IMR-90 (cell line): ENCODE results near the gene BHLHA9. TPM values are rescaled to one million over a fixed set of nuclear protein-coding genes. Genes with fewer than 3 reads are reported as not detected.

Experiments used
- ATAC-seq: fragments of 200-7000 bp; cut with Tn5 transposase; 2 replicates; pipeline ENCODE4 v1.9.1; 2020; ENCODE audit warnings: low read depth, mild to moderate bottlenecking, moderate library complexity
- BruUV-seq: library from RNA; stranded (reverse); fragments of 400-500 nt; replicated peaks from 2 replicates; lab custom pipeline; 2021; lab: Mats Ljungman, UMichigan
- CTCF ChIA-PET: fragments of 300-600 bp; formaldehyde crosslinking; extraction: SDS; loops from one replicate; lab custom pipeline; 2021; ENCODE audit warnings: antibody characterized with exemption; lab: Yijun Ruan, JAX
- POLR2A ChIA-PET: fragments of 300-600 bp; sonication (Branson Sonifier 250); formaldehyde crosslinking; loops from one replicate; lab custom pipeline; 2022; ENCODE audit warnings: antibody characterized with exemption; ENCODE audit not compliant: unreplicated experiment; lab: Charles Lee
- DNase-seq: peaks from one replicate; pipeline ENCODE4 v3.0.0; 2013
- H2AFZ ChIP-seq: replicated peaks from 2 replicates; pipeline ENCODE3; 2013; ENCODE audit warnings: low read length, mild to moderate bottlenecking; ENCODE audit not compliant: poor library complexity
- H2AK5ac ChIP-seq: 2 replicates; pipeline ENCODE4 v1.6.1; 2013; ENCODE audit warnings: low read depth, low read length, inconsistent platforms
- H2AK9ac ChIP-seq: replicated peaks from 2 replicates; pipeline ENCODE3; 2013; ENCODE audit warnings: mild to moderate bottlenecking, low read depth, low read length, moderate library complexity; ENCODE audit not compliant: poor library complexity
- H2BK120ac ChIP-seq: 2 replicates; pipeline ENCODE4 v1.6.1; 2013; ENCODE audit warnings: low read depth, low read length, inconsistent platforms
- H2BK15ac ChIP-seq: 3 replicates; pipeline ENCODE4 v1.6.1; 2013; ENCODE audit warnings: low read depth, low read length, inconsistent platforms
- H2BK20ac ChIP-seq: 2 replicates; pipeline ENCODE4 v1.6.1; 2013; ENCODE audit warnings: low read depth, mild to moderate bottlenecking, inconsistent platforms, low read length, moderate library complexity
- H2BK5ac ChIP-seq: 2 replicates; pipeline ENCODE4 v1.6.1; 2013; ENCODE audit warnings: mild to moderate bottlenecking, low read depth, low read length, inconsistent platforms; ENCODE audit not compliant: poor library complexity, severe bottlenecking
- H3K14ac ChIP-seq: replicated peaks from 2 replicates; pipeline ENCODE4 v1.6.1; 2013; ENCODE audit warnings: low read depth, low read length, inconsistent platforms
- H3K18ac ChIP-seq: 2 replicates; pipeline ENCODE4 v1.6.1; 2013; ENCODE audit warnings: low read depth, low read length, control low read depth
- H3K23ac ChIP-seq: 2 replicates; pipeline ENCODE4 v1.6.1; 2013; ENCODE audit warnings: low read depth, low read length, inconsistent platforms
- H3K27ac ChIP-seq: 2 replicates; pipeline ENCODE4 v1.5.1; 2013; ENCODE audit warnings: mild to moderate bottlenecking, control low read depth, low read length; ENCODE audit not compliant: insufficient read depth
- H3K27me3 ChIP-seq: 2 replicates; pipeline ENCODE4 v1.6.1; 2013; ENCODE audit warnings: low read length; ENCODE audit not compliant: control insufficient read depth, insufficient read depth
- H3K36me3 ChIP-seq: 2 replicates; pipeline ENCODE4 v1.6.1; 2013; ENCODE audit warnings: low read length, mixed read lengths; ENCODE audit not compliant: control insufficient read depth, insufficient read depth
- H3K4ac ChIP-seq: 2 replicates; pipeline ENCODE4 v1.6.1; 2013; ENCODE audit warnings: low read depth, low read length, inconsistent platforms
- H3K4me1 ChIP-seq: 2 replicates; pipeline ENCODE4 v1.6.1; 2013; ENCODE audit warnings: low read length, mixed read lengths; ENCODE audit not compliant: control insufficient read depth, insufficient read depth
- H3K4me2 ChIP-seq: 2 replicates; pipeline ENCODE4 v1.6.1; 2013; ENCODE audit warnings: low read depth, mild to moderate bottlenecking, control low read depth, low read length, moderate library complexity
- H3K4me3 ChIP-seq: 2 replicates; pipeline ENCODE4 v1.5.1; 2013; ENCODE audit warnings: low read depth, mild to moderate bottlenecking, control low read depth, low read length, moderate library complexity; ENCODE audit not compliant: insufficient read depth
- H3K56ac ChIP-seq: 2 replicates; pipeline ENCODE4 v1.6.1; 2013; ENCODE audit warnings: low read length, inconsistent platforms; ENCODE audit not compliant: insufficient read depth; ENCODE audit errors: extremely low read depth
- H3K79me1 ChIP-seq, 2 experiments: 2 replicates each; pipeline ENCODE4 v1.6.1; 2013; ENCODE audit warnings: low read length in 2 of 2, inconsistent platforms in 1 of 2, low read depth in 1 of 2
- H3K9ac ChIP-seq: 2 replicates; pipeline ENCODE4 v1.6.1; 2013; ENCODE audit warnings: low read depth, low read length, control low read depth
- H3K9me1 ChIP-seq: 2 replicates; pipeline ENCODE4 v1.6.1; 2013; ENCODE audit warnings: low read length, inconsistent platforms; ENCODE audit not compliant: insufficient read depth
- H3K9me3 ChIP-seq: 2 replicates; pipeline ENCODE4 v1.6.1; 2013; ENCODE audit warnings: low read length; ENCODE audit not compliant: control insufficient read depth, insufficient read depth
- H4K20me1 ChIP-seq: 2 replicates; pipeline ENCODE4 v1.6.1; 2013; ENCODE audit warnings: low read length, inconsistent platforms; ENCODE audit not compliant: insufficient read depth
- H4K5ac ChIP-seq: 2 replicates; pipeline ENCODE4 v1.6.1; 2013; ENCODE audit warnings: mild to moderate bottlenecking, low read depth, low read length, control low read depth
- H4K8ac ChIP-seq, 2 experiments: 2 replicates each; pipeline ENCODE4 v1.6.1; 2013; ENCODE audit warnings: low read depth in 2 of 2, low read length in 2 of 2, control low read depth in 1 of 2, inconsistent platforms in 1 of 2
- H4K91ac ChIP-seq: 2 replicates; pipeline ENCODE4 v1.6.1; 2013; ENCODE audit warnings: low read depth, low read length, inconsistent platforms; ENCODE audit not compliant: insufficient read depth
- CHD1 ChIP-seq: IDR thresholded peaks from 2 replicates; pipeline ENCODE4 v1.6.1; 2012; ENCODE audit warnings: low read depth, low read length, improper control_type of control experiment
- CTCF ChIP-seq: conservative IDR thresholded peaks from 2 replicates; pipeline ENCODE4 v1.5.1; 2012; ENCODE audit warnings: mild to moderate bottlenecking, low read depth, low read length, improper control_type of control experiment
- MAFK ChIP-seq: IDR thresholded peaks from 2 replicates; pipeline ENCODE4 v1.6.1; 2012; ENCODE audit warnings: low read depth, low read length, improper control_type of control experiment
- MXI1 ChIP-seq: IDR thresholded peaks from 2 replicates; pipeline ENCODE4 v1.6.1; 2012; ENCODE audit warnings: low read depth, mild to moderate bottlenecking, low read length, moderate library complexity, borderline replicate concordance
- POLR2A ChIP-seq: IDR thresholded peaks from 2 replicates; pipeline ENCODE4 v1.6.1; 2012; ENCODE audit warnings: mild to moderate bottlenecking, low read depth, low read length
- RCOR1 ChIP-seq: IDR thresholded peaks from 2 replicates; pipeline ENCODE4 v1.6.1; 2012; ENCODE audit warnings: mild to moderate bottlenecking, low read length, improper control_type of control experiment; ENCODE audit not compliant: insufficient replicate concordance
- RFX5 ChIP-seq: IDR thresholded peaks from 2 replicates; pipeline ENCODE4 v1.8.0; 2012; ENCODE audit warnings: low read depth, mild to moderate bottlenecking, low read length, moderate library complexity
- SMC3 ChIP-seq: fragments of 150-350 bp; IDR thresholded peaks from 2 replicates; pipeline ENCODE4 v1.6.1; 2016; ENCODE audit warnings: low read depth, mild to moderate bottlenecking, antibody characterized with exemption, low read length, moderate library complexity
- WGBS, 2 experiments: methylation state at CpG; one replicate each; pipeline versions ENCODE4 v1.1.5 to v1.1.7; 2013; ENCODE audit warnings: missing lambda C conversion rate in 2 of 2; ENCODE audit not compliant: insufficient read length in 1 of 2; ENCODE audit errors: extremely low coverage in 2 of 2; 5-methylcytosine and 5-hydroxymethylcytosine counted together
- dilution Hi-C: fragments of 300-500 bp; cut with HindIII; formaldehyde crosslinking; loops from one replicate; pipeline ENCODE4 v1.14.3; 2018; ENCODE audit warnings: low sequenced_read_pairs; ENCODE audit not compliant: unreplicated experiment
- in situ Hi-C: fragments of 300-500 bp; cut with MboI; formaldehyde crosslinking; loops from 3 replicates; pipeline ENCODE4 v1.14.3; 2019; ENCODE audit warnings: low sequenced_read_pairs, inconsistent platforms, mixed read lengths
- intact Hi-C: fragments of 100-400 bp; cut with micrococcal nuclease; formaldehyde crosslinking; loops from 2 replicates; pipeline ENCODE4 v1.10.0; 2022
- polyA plus RNA-seq, 3 experiments: library from polyadenylated mRNA; depleted of rRNA; stranded (reverse); fragments of >200 nt; gene quantifications; 2 replicates each; pipeline ENCODE4 v1.2.3, GENCODE V29; 2012; ENCODE audit warnings: low replicate concordance in 1 of 3
- total RNA-seq: library from RNA; depleted of rRNA; stranded (reverse); fragments of >200 nt; gene quantifications from 2 replicates; pipeline ENCODE4 v1.2.3, GENCODE V29; 2012

Gene BHLHA9
- total and polyA plus RNA-seq, 2 of the 4 experiments (the other 2 are of a cell fraction) = not detected

GRCh38 chr17:1289695-1290094, 19.5 kb downstream of the BHLHA9 start:
- H3K4me3 ChIP-seq = no peak overlapping the region
- no peaks in the 10 kb centered on the region for H4K20me1 ChIP-seq
- H2BK15ac ChIP-seq = no peak overlapping the region
- 86% methylated on average over 11 of the region's 11 CpGs; no CpG with 5 or more reads in 1 of the 2 experiments for WGBS, 2 experiments
- H2AFZ ChIP-seq = no peak overlapping the region
- ChIA-PET CTCF (no interaction called here), POLR2A (no interaction called here)
- H3K9ac ChIP-seq = no peak overlapping the region
- ATAC-seq = no peak
- H2AK9ac ChIP-seq = no peak overlapping the region
- in situ Hi-C loops (no loop called here), dilution Hi-C loops (no loop called here), intact Hi-C loops (no loop called here)
- H4K8ac ChIP-seq = no peak overlapping the region
- no peak overlapping the region for H3K18ac ChIP-seq
- no peak overlapping the region for H4K5ac ChIP-seq
- no TSS peak for BruUV-seq
- no peak overlapping the region for H2BK20ac ChIP-seq
- no peak overlapping the region for H3K23ac ChIP-seq
- no peak overlapping the region for H3K27ac ChIP-seq
- no peaks in the 10 kb centered on the region for H3K4me1 ChIP-seq
- no peak overlapping the region for H2AK5ac ChIP-seq
- no peak overlapping the region for H3K14ac ChIP-seq
- no peak overlapping the region for H2BK120ac ChIP-seq
- no peak overlapping the region for H3K4ac ChIP-seq
- no peaks in the 10 kb centered on the region for H3K36me3 ChIP-seq
- no peaks in the 10 kb centered on the region for H3K79me1 ChIP-seq
- H3K4me2 ChIP-seq = no peak overlapping the region
- H3K27me3 ChIP-seq = peaks cover 2% of the 10 kb centered on the region; the same call in 1 of the 2 replicates
- H3K9me1 ChIP-seq = no peaks in the 10 kb centered on the region
- H3K56ac ChIP-seq = no peak overlapping the region
- no peaks in the 10 kb centered on the region; the same call in 1 of the 2 replicates for H3K9me3 ChIP-seq
- H4K91ac ChIP-seq = no peak overlapping the region
- TF ChIP-seq POLR2A = no peak
- TF ChIP-seq MXI1 = no peak
- TF ChIP-seq RCOR1 = no peak
- no peak for TF ChIP-seq RFX5
- no peak for TF ChIP-seq MAFK
- TF ChIP-seq CHD1 = no peak
- no peak for TF ChIP-seq CTCF
- TF ChIP-seq SMC3 = no peak
- no peak for DNase-seq
- no peak overlapping the region for H2BK5ac ChIP-seq
